H9 (cell line): ENCODE data around the gene OPN4. TPM values are rescaled to one million over a fixed set of nuclear protein-coding genes. Genes with fewer than 3 reads are reported as not detected.

Experiments used
- DNase-seq: peaks from one replicate; pipeline ENCODE4 v3.0.0-alpha.2; 2017
- H2AFZ ChIP-seq: one replicate; pipeline ENCODE4 v1.6.1; 2013; ENCODE audit warnings: mild to moderate bottlenecking, low read length, control low read depth, moderate library complexity
- H2AK5ac ChIP-seq: 2 replicates; pipeline ENCODE4 v1.6.1; 2013; ENCODE audit warnings: low read length, control low read depth, mixed read lengths; ENCODE audit not compliant: insufficient read length
- H2BK120ac ChIP-seq: one replicate; pipeline ENCODE4 v1.6.1; 2013; ENCODE audit warnings: low read depth, mild to moderate bottlenecking, low read length, control low read depth, inconsistent platforms; ENCODE audit not compliant: poor library complexity, severe bottlenecking
- H2BK12ac ChIP-seq: 2 replicates; pipeline ENCODE4 v1.6.1; 2013; ENCODE audit warnings: low read length, control low read depth, mixed read lengths, low read depth; ENCODE audit not compliant: insufficient read length
- H2BK15ac ChIP-seq: 2 replicates; pipeline ENCODE4 v1.6.1; 2013; ENCODE audit warnings: low read depth, low read length, control low read depth
- H2BK20ac ChIP-seq: one replicate; pipeline ENCODE4 v1.6.1; 2013; ENCODE audit warnings: low read depth, mild to moderate bottlenecking, low read length, control low read depth, inconsistent platforms; ENCODE audit not compliant: poor library complexity, severe bottlenecking
- H2BK5ac ChIP-seq: 2 replicates; pipeline ENCODE4 v1.6.1; 2013; ENCODE audit warnings: low read length, control low read depth, mixed read lengths; ENCODE audit not compliant: insufficient read length
- H3K14ac ChIP-seq: 2 replicates; pipeline ENCODE4 v1.6.1; 2013; ENCODE audit warnings: low read length, control low read depth; ENCODE audit not compliant: insufficient read depth
- H3K18ac ChIP-seq: 2 replicates; pipeline ENCODE4 v1.6.1; 2013; ENCODE audit warnings: low read depth, mild to moderate bottlenecking, mixed read lengths, low read length, control low read depth; ENCODE audit not compliant: insufficient read length
- H3K23ac ChIP-seq: 2 replicates; pipeline ENCODE4 v1.6.1; 2013; ENCODE audit warnings: low read length, control low read depth, mixed read lengths, low read depth; ENCODE audit not compliant: insufficient read length
- H3K23me2 ChIP-seq: 2 replicates; pipeline ENCODE4 v1.6.1; 2013; ENCODE audit warnings: low read depth, mild to moderate bottlenecking, mixed read lengths, low read length, control low read depth; ENCODE audit not compliant: insufficient read length, poor library complexity, severe bottlenecking
- H3K27ac ChIP-seq: 2 replicates; pipeline ENCODE4 v1.5.1; 2013; ENCODE audit warnings: low read length, control low read depth, mixed read lengths, low read depth; ENCODE audit not compliant: insufficient read length
- H3K27me3 ChIP-seq: 2 replicates; pipeline ENCODE4 v1.6.1; 2013; ENCODE audit warnings: low read length, control low read depth, inconsistent platforms; ENCODE audit not compliant: insufficient read depth
- H3K4ac ChIP-seq: 2 replicates; pipeline ENCODE4 v1.6.1; 2013; ENCODE audit warnings: low read depth, mild to moderate bottlenecking, control low read depth, inconsistent platforms, low read length, moderate library complexity
- H3K4me1 ChIP-seq: 2 replicates; pipeline ENCODE4 v1.6.1; 2013; ENCODE audit warnings: low read length, control low read depth, inconsistent platforms; ENCODE audit not compliant: insufficient read depth
- H3K4me2 ChIP-seq: 2 replicates; pipeline ENCODE4 v1.6.1; 2013; ENCODE audit warnings: low read length, control low read depth, mixed read lengths; ENCODE audit not compliant: insufficient read length, insufficient read depth
- H3K56ac ChIP-seq: 2 replicates; pipeline ENCODE4 v1.6.1; 2013; ENCODE audit warnings: low read depth, mild to moderate bottlenecking, mixed read lengths, low read length, control low read depth; ENCODE audit not compliant: insufficient read length
- H3K79me1 ChIP-seq: 2 replicates; pipeline ENCODE4 v1.6.1; 2013; ENCODE audit warnings: low read depth, mild to moderate bottlenecking, moderate library complexity, low read length, control low read depth, inconsistent platforms; ENCODE audit not compliant: insufficient read depth, poor library complexity, severe bottlenecking
- H3K79me2 ChIP-seq: 2 replicates; pipeline ENCODE4 v1.6.1; 2013; ENCODE audit warnings: low read length, control low read depth, inconsistent platforms; ENCODE audit not compliant: insufficient read depth
- H3K9ac ChIP-seq: 2 replicates; pipeline ENCODE4 v1.6.1; 2013; ENCODE audit warnings: low read length, control low read depth, mixed read lengths; ENCODE audit not compliant: insufficient read length; ENCODE audit errors: extremely low read depth
- H3K9me3 ChIP-seq: one replicate; pipeline ENCODE4 v1.6.1; 2013; ENCODE audit warnings: low read depth, low read length, inconsistent platforms; ENCODE audit not compliant: control insufficient read depth
- H3T11ph ChIP-seq: one replicate; pipeline ENCODE4 v1.6.1; 2013; ENCODE audit warnings: mild to moderate bottlenecking, low read length, control low read depth, inconsistent platforms
- H4K20me1 ChIP-seq: one replicate; pipeline ENCODE4 v1.6.1; 2013; ENCODE audit not compliant: control insufficient read depth, insufficient read length, insufficient read depth
- H4K5ac ChIP-seq: 2 replicates; pipeline ENCODE4 v1.6.1; 2013; ENCODE audit warnings: low read depth, mild to moderate bottlenecking, mixed read lengths, low read length, control low read depth; ENCODE audit not compliant: insufficient read length
- H4K8ac ChIP-seq: replicated peaks from 2 replicates; pipeline ENCODE4 v1.6.1; 2013; ENCODE audit warnings: low read length, control low read depth, mixed read lengths, low read depth; ENCODE audit not compliant: insufficient read length
- H4K91ac ChIP-seq: 2 replicates; pipeline ENCODE4 v1.6.1; 2013; ENCODE audit warnings: low read depth, mild to moderate bottlenecking, moderate library complexity, mixed read lengths, low read length, control low read depth; ENCODE audit not compliant: insufficient read length
- H3K27ac Mint-ChIP-seq, 3 experiments: 2 replicates in 2 of 3; 3 replicates in 1 of 3; pipeline ENCODE4 v1.8.0; 2020 to 2021; ENCODE audit warnings: mixed read lengths in 3 of 3, mild to moderate bottlenecking in 1 of 3, moderate library complexity in 1 of 3
- H3K27me3 Mint-ChIP-seq: 2 replicates; pipeline ENCODE4 v1.8.0; 2021; ENCODE audit warnings: low read depth, mild to moderate bottlenecking, moderate library complexity, mixed read lengths
- H3K36me3 Mint-ChIP-seq, 3 experiments: 2 replicates in 2 of 3; 3 replicates in 1 of 3; pipeline ENCODE4 v1.8.0; 2020 to 2021; ENCODE audit warnings: low read depth in 3 of 3, mixed read lengths in 3 of 3; ENCODE audit not compliant: insufficient read depth in 1 of 3
- H3K4me1 Mint-ChIP-seq, 2 experiments: 2 replicates each; pipeline ENCODE4 v1.8.0; 2020; ENCODE audit warnings: mixed read lengths in 2 of 2
- H3K4me3 Mint-ChIP-seq, 2 experiments: 2 replicates in 1 of 2; 3 replicates in 1 of 2; pipeline ENCODE4 v1.8.0; 2020 to 2021; ENCODE audit warnings: mild to moderate bottlenecking in 2 of 2, mixed read lengths in 2 of 2, moderate library complexity in 1 of 2
- H3K9me3 Mint-ChIP-seq, 2 experiments: 2 replicates in 1 of 2; 3 replicates in 1 of 2; pipeline ENCODE4 v1.8.0; 2020; ENCODE audit warnings: mild to moderate bottlenecking in 2 of 2, mixed read lengths in 2 of 2, moderate library complexity in 1 of 2
- CTCF ChIP-seq: fragments of 200-600 bp; sonication (generic); conservative IDR thresholded peaks from 3 replicates; pipeline ENCODE4 v1.8.0; 2021; ENCODE audit warnings: antibody characterized with exemption, mild to moderate bottlenecking
- WGBS: extraction: QIAGEN DNeasy Blood & Tissue Kit; methylation state at CpG from one replicate; pipeline ENCODE4 v1.1.7; 2013; ENCODE audit warnings: missing lambda C conversion rate, low lambda C conversion rate, mixed read lengths; ENCODE audit not compliant: insufficient read length; ENCODE audit errors: extremely low coverage; 5-methylcytosine and 5-hydroxymethylcytosine counted together
- total RNA-seq: library from RNA; stranded (reverse); gene quantifications from 2 replicates; pipeline ENCODE4 v1.2.1, GENCODE V29; 2021

Gene OPN4
- total RNA-seq, 1 experiment from 2014 or later: not detected

- Mint-ChIP-seq H3K4me1 (no peaks in the 10 kb centered on the region), H3K9me3 (peaks cover 8 to 12% of the 10 kb centered on the region in 2 experiments), H3K4me3 (no peak overlapping the region), H3K27ac (no peak overlapping the region), H3K27me3 (peaks cover 4% of the 10 kb centered on the region), H3K36me3 (peaks cover 0 to 6% (median 4%) of the 10 kb centered on the region in 3 experiments; a peak in 4 of 7 replicates)
- Histone ChIP-seq H3K14ac (no peak overlapping the region), H2AK5ac (no peak overlapping the region), H3K27ac (no peak overlapping the region), H3K27me3 (no peaks in the 10 kb centered on the region), H2BK5ac (no peak overlapping the region), H3K79me1 (no peaks in the 10 kb centered on the region), H3K79me2 (no peaks in the 10 kb centered on the region), H4K5ac (no peak overlapping the region), H3K4me1 (no peaks in the 10 kb centered on the region), H3K18ac (no peak overlapping the region), H3T11ph (no peak overlapping the region), H3K23ac (no peak overlapping the region), H3K4ac (no peak overlapping the region), H3K23me2 (no peaks in the 10 kb centered on the region), H3K9me3 (no peaks in the 10 kb centered on the region), H3K4me2 (no peak overlapping the region), H3K56ac (no peak overlapping the region), H2BK20ac (no peak overlapping the region), H4K8ac (no peak overlapping the region), H2BK120ac (no peak overlapping the region), H3K9ac (no peak overlapping the region), H4K20me1 (no peaks in the 10 kb centered on the region), H4K91ac (no peak overlapping the region), H2BK12ac (no peak overlapping the region), H2BK15ac (no peak overlapping the region), H2AFZ (no peak overlapping the region)
- TF ChIP-seq CTCF: no peak
- no peak for DNase-seq
- WGBS: no CpG with 5 or more reads among the region's 1 CpG
Observed at GRCh38 chr10:86611386-86611785, 43.0 kb upstream of the OPN4 start.
